Stomach smooth muscle (tissue), 2 donors: Measurements from ENCODE around the gene BTG3.

Source experiments
- H3K27ac ChIP-seq: one replicate; pipeline ENCODE4 v1.7.0; 2013; ENCODE audit warnings: mild to moderate bottlenecking, low read length, inconsistent platforms
- H3K27me3 ChIP-seq, 2 donors: one replicate each; pipeline ENCODE4 v1.7.0; 2013; ENCODE audit warnings: low read length in 2 of 2; ENCODE audit not compliant: insufficient read depth in 2 of 2, control insufficient read depth in 1 of 2
- H3K36me3 ChIP-seq, 2 donors: one replicate each; pipeline ENCODE4 v1.7.0; 2013; ENCODE audit warnings: low read length in 2 of 2; ENCODE audit not compliant: control insufficient read depth in 2 of 2, insufficient read depth in 2 of 2
- H3K4me1 ChIP-seq: one replicate; pipeline ENCODE4 v1.7.0; 2013; ENCODE audit warnings: low read length; ENCODE audit not compliant: control insufficient read depth, insufficient read depth
- H3K4me3 ChIP-seq, 2 donors: one replicate each; pipeline ENCODE4 v1.7.0; 2013; ENCODE audit warnings: low read length in 2 of 2
- H3K9ac ChIP-seq, 2 donors: one replicate each; pipeline ENCODE4 v1.7.0; 2013; ENCODE audit warnings: low read length in 2 of 2, mild to moderate bottlenecking in 1 of 2
- H3K9me3 ChIP-seq, 2 donors: one replicate each; pipeline ENCODE4 v1.7.0; 2013; ENCODE audit warnings: low read length in 2 of 2; ENCODE audit not compliant: control insufficient read depth in 2 of 2
- donor health status: healthy.
- donor health status: Pancreatic carcinoma.

Gene BTG3

DNA sequence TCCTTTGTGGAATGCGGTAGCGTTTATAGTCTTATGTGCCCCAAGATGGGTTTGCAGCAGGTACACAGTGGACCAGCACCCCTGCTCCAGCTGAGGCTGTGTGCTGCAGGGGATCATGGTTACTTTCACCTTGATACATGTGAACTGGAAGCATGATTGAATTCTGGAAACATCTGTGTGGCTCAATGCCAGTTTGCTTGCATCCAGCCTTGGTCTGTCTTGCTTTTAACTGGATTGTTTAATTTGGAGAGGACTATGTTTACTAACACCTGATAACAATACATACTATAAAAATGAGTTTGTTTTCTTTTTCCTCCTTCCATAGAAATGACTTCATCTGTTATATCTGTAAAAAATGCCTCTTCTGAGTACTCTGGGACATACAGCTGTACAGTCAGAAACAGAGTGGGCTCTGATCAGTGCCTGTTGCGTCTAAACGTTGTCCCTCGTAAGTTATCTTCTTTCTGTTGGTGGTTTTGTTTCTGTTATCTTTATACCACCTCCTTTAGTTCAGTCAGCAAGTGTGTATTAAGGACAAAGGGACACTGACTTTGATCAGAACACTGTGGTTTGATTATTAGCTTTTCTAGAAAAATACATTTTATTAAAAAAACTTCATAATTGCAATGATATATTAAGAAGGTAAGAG, 52.2 kb downstream of the BTG3 start:
- Histone ChIP-seq H3K27ac (no peak overlapping the region), H3K9me3 (no peaks in the 10 kb centered on the region), H3K9ac (no peak overlapping the region), H3K36me3 (no peaks in the 10 kb centered on the region), H3K4me3 (no peak overlapping the region), H3K27me3 (no peaks in the 10 kb centered on the region), H3K4me1 (no peaks in the 10 kb centered on the region)

DNA sequence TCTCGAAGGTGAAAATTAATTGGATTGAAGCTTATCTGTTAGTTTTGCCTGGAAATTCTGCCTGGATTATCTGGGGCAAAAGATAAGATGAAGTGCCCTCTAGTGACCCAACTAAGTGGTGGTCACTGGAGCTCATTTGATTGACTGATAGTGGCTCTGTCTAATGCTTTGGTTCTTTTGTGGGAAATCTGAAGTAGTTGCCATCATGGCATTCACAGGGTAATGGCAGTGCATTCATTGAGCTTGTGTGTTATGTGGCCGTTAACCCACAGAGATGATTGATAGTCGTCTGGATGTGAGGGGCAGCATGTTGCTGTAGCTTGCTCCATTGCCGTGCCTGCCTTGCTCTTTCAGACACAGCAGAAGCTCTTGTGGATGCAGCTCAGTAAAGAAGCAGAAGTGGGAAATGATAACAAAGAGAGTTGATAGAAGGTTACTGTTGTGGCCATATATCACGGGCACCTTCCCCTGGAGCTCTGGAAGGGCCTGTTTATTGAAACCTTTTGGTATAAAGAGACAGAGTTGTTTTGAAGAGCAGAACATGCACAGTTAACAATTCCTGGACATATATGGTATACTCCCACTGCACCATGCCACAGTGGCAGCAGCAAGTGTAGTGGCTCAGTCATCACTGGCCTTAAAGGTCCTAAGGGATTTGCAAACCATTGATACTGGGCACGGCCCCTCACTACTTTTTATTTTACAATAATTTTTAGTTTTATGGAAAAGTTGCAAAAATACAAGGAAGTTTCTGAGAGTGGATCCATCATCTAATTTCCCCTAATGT, 57.8 kb downstream of the BTG3 start:
- Histone ChIP-seq H3K9ac (no peak overlapping the region), H3K36me3 (no peaks in the 10 kb centered on the region), H3K4me3 (peak overlapping the region; percentile 16 to 17), H3K4me1 (no peaks in the 10 kb centered on the region), H3K9me3 (no peaks in the 10 kb centered on the region), H3K27me3 (no peaks in the 10 kb centered on the region), H3K27ac (no peak overlapping the region)

DNA sequence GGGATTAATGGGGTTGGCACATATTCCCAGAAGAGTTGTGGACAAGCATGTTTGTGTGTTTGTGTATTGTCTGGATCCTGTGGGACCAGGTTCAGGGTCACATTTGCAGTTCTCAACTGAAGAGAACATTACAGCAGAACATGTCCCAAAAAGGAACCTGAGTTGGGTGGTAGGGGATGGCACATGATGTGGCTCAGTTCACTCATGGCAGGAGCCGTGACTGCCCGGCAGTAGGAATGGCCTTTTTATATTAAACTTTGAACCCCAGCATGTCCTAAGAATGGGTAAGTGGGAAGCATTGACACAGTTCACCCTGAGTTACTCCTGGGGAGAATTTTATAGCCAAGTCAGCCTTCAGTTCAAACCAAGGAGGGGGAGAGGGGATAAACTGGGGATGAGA, 58.6 kb downstream of the BTG3 start:
- H3K9ac ChIP-seq: no peak overlapping the region
- H3K4me1 ChIP-seq: no peaks in the 10 kb centered on the region
- no peak overlapping the region for H3K4me3 ChIP-seq
- H3K27ac ChIP-seq: no peak overlapping the region
- H3K9me3 ChIP-seq: no peaks in the 10 kb centered on the region
- no peaks in the 10 kb centered on the region for H3K27me3 ChIP-seq
- H3K36me3 ChIP-seq: no peaks in the 10 kb centered on the region

DNA sequence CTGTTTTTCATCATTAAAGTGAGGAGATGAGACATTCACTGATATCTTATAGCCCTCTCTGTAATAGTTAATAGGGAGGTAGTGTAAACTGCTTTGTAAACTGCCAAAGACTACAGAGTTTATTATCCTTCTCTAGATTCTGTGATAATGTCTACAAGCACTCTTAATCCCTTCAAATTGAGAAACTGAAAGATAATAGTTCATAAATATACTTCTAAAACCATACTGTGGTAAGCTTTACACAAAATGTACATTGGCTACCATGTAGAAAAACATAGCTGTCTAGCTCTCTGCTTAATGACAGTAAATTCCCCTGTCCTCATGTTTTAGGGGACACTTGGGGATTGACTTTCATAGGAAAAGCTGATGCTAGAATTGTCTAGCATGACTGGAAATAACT, 60.3 kb downstream of the BTG3 start:
- H3K27me3 ChIP-seq: no peaks in the 10 kb centered on the region
- H3K4me1 ChIP-seq: no peaks in the 10 kb centered on the region
- no peak overlapping the region for H3K9ac ChIP-seq
- no peak overlapping the region for H3K4me3 ChIP-seq
- no peaks in the 10 kb centered on the region for H3K36me3 ChIP-seq
- H3K9me3 ChIP-seq: no peaks in the 10 kb centered on the region
- no peak overlapping the region for H3K27ac ChIP-seq

DNA sequence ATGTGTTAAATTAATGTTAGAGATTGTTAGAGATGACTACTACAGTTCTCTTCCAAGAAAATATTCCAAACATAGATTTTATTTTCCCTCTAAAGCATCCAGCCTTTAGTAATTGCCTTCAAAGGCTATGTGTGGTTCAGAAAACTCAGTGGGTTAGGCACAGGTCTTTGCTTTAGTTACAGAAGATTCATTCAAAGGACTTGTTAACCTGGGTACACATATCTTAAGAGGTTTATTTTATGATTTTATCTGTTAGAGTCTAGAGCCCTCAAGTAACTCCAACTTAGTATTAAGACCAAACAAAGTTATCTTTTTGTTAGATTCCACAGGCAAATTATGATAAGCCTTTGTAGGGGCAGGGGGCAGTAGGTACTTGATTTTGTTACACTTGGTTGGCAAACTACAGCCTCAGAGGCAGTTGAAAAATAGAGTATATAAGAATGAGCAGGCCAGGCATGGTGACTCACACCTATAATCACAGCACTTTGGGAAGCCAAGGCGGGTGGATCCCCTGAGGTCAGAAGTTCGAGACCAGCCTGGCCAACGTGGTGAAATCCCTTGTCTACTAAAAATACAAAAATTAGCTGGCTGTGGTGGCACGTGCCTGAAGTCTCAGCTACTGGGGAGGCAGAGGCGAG, 61.9 kb downstream of the BTG3 start:
- no peak overlapping the region for H3K27ac ChIP-seq
- no peaks in the 10 kb centered on the region for H3K4me1 ChIP-seq
- no peaks in the 10 kb centered on the region for H3K27me3 ChIP-seq
- no peaks in the 10 kb centered on the region for H3K36me3 ChIP-seq
- no peak overlapping the region for H3K9ac ChIP-seq
- H3K4me3 ChIP-seq: no peak overlapping the region
- H3K9me3 ChIP-seq: no peaks in the 10 kb centered on the region

DNA sequence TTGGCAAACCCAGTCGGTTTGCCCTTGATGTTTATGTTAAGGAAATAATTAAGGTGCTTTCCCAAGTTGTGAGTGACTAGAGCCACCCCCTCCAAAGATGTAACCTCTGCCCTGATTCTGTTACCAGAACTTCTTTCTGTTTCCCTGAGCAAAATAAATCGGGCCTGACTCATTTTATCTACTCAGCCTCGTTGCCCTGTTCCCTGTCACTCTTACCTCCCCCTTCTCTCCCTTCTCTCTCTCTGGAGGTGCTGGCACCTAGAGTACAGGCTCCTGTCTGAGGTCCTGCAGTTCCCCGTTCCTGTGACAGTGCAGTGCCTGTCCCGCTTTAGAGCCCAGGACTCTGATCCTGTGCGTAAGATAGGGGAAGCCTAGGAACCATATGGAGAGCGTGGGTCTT, 64.4 kb downstream of the BTG3 start:
- Histone ChIP-seq H3K36me3 (no peaks in the 10 kb centered on the region), H3K4me3 (no peak overlapping the region), H3K9ac (no peak overlapping the region), H3K9me3 (no peaks in the 10 kb centered on the region), H3K27ac (no peak overlapping the region), H3K4me1 (no peaks in the 10 kb centered on the region), H3K27me3 (no peaks in the 10 kb centered on the region)

DNA sequence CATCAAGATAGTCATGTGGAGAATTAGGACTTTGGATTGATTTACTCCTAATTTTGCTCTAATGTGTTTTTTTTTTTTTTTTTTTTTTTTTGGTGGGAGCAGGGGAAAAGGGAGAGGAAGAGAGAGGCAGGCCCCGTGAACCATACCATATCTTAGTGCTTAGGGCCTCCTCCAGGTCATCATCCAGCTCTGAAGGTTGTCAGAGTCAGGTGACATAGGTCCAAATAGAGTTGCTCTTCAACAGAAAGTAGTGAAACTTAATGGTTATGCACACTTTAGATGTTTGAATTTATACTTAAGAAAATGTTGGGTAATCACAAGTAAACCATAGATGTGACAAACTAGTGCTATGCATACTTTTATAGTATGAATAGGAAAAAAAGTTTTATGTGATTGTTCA, 67.7 kb downstream of the BTG3 start:
- Histone ChIP-seq H3K9ac (no peak overlapping the region), H3K9me3 (no peaks in the 10 kb centered on the region), H3K4me3 (no peak overlapping the region), H3K27me3 (no peaks in the 10 kb centered on the region), H3K4me1 (no peaks in the 10 kb centered on the region), H3K27ac (no peak overlapping the region), H3K36me3 (no peaks in the 10 kb centered on the region)
